ENCODE results near the gene SMC4.
"Not testable (repeated sequence)": the region's sequence is repeated elsewhere in the genome, so short reads cannot be mapped to it uniquely, and the experiment has no call there.

The SMC4 gene

GRCh38 chr3:160447544-160447943 is 48.1 kb downstream of the SMC4 start:
- no peak for DNase-seq

- DNase-seq, result no peak
These were observed 49.6 kb downstream of the SMC4 start for GRCh38 chr3:160448845-160449635.

GRCh38 chr3:160449636-160450598 is 50.5 kb downstream of the SMC4 start, which contains the start of gene TRIM59:
TRIM59 (minus strand) TSS chr3:160449786; CDS start chr3:160439183, 10,603 bp downstream.
- DNase-seq, result peak; percentile 99

- no peak for DNase-seq
These were observed 51.4 kb downstream of the SMC4 start for GRCh38 chr3:160450846-160451245.

GRCh38 chr3:160451602-160452001 is 52.2 kb downstream of the SMC4 start:
- DNase-seq, result no peak

- not testable (repeated sequence) for DNase-seq
These were observed 52.8 kb downstream of the SMC4 start for GRCh38 chr3:160452251-160452650.

GRCh38 chr3:160454995-160455394 is 55.5 kb downstream of the SMC4 start:
- no peak for DNase-seq

- no peak for DNase-seq
These were observed 56.4 kb downstream of the SMC4 start for GRCh38 chr3:160455846-160456245.

- DNase-seq, result no peak
These were observed 58.7 kb downstream of the SMC4 start for GRCh38 chr3:160458151-160458550.

- DNase-seq, result no peak
These were observed 60.1 kb downstream of the SMC4 start for GRCh38 chr3:160459450-160459970.

- DNase-seq, result no peak
These were observed 60.6 kb downstream of the SMC4 start for GRCh38 chr3:160460033-160460432.

GRCh38 chr3:160464321-160464720 is 64.9 kb downstream of the SMC4 start:
- DNase-seq, result no peak

- no peak for DNase-seq
These were observed 65.5 kb downstream of the SMC4 start for GRCh38 chr3:160464971-160465370.

GRCh38 chr3:160470181-160470580 is 70.7 kb downstream of the SMC4 start:
- DNase-seq, result no peak

GRCh38 chr3:160471892-160472291 is 72.4 kb downstream of the SMC4 start:
- no peak for DNase-seq

GRCh38 chr3:160472344-160472743 is 72.9 kb downstream of the SMC4 start:
- peak; percentile 16 for DNase-seq

- no peak for DNase-seq
These were observed 73.8 kb downstream of the SMC4 start for GRCh38 chr3:160473221-160473620.

GRCh38 chr3:160473978-160474377 is 74.5 kb downstream of the SMC4 start:
- DNase-seq, result no peak

- DNase-seq, result no peak
These were observed 75.0 kb downstream of the SMC4 start for GRCh38 chr3:160474416-160474838.

- DNase-seq, result no peak
These were observed 75.7 kb downstream of the SMC4 start for GRCh38 chr3:160475153-160475552.

- no peak for DNase-seq
These were observed 76.4 kb downstream of the SMC4 start for GRCh38 chr3:160475884-160476283.

GRCh38 chr3:160477750-160478149 is 78.3 kb downstream of the SMC4 start:
- DNase-seq, result no peak

- peak; percentile 23 for DNase-seq
These were observed 78.9 kb downstream of the SMC4 start for GRCh38 chr3:160478338-160478737.

Data from NK-92 treated with Interleukin-12 subunit alpha and Interleukin-12 subunit beta, amount 100 ng/mL, for 24 hours (cell line).